NB4 (cell line): Measurements from ENCODE around the gene SLC25A4.

ENCODE experiments used
- CTCF ChIP-seq: IDR thresholded peaks from one replicate; pipeline ENCODE4 v1.5.1; 2012; ENCODE audit warnings: low read depth, low read length
- MAX ChIP-seq: IDR thresholded peaks from 2 replicates; pipeline ENCODE4 v1.6.1; 2011; ENCODE audit warnings: low read depth, low read length
- MYC ChIP-seq: IDR thresholded peaks from 2 replicates; pipeline ENCODE4 v1.6.1; 2011; ENCODE audit warnings: low read depth, low read length
- POLR2A ChIP-seq: IDR thresholded peaks from 2 replicates; pipeline ENCODE4 v1.6.1; 2011; ENCODE audit warnings: mild to moderate bottlenecking; ENCODE audit not compliant: insufficient read length; ENCODE audit errors: extremely low read depth

- TF ChIP-seq POLR2A: no peak
- peak; percentile 44 for TF ChIP-seq CTCF
- TF ChIP-seq MAX: no peak
- no peak for TF ChIP-seq MYC
These were observed 46.9 kb upstream of the SLC25A4 start for GRCh38 chr4:185096032-185096653.
